ENCODE data around the gene NDUFS8. TPM values are rescaled to one million over a fixed set of nuclear protein-coding genes. Genes with fewer than 3 reads are reported as not detected.

Gene NDUFS8
- polyA plus RNA-seq, 2 donors, result 131 to 168 TPM

GRCh38 chr11:68010090-68011041 lies 20.1 kb upstream of the NDUFS8 start, which contains the start of gene ALDH3B1:
ALDH3B1 (plus strand) TSS chr11:68010327; CDS start chr11:68015298, 4,971 bp downstream.
- H3K4me1 ChIP-seq (ENCODE audit: control insufficient read depth in 2 of 2, insufficient read depth in 2 of 2, low read length in 1 of 2), result peaks cover 3 to 29% of the 10 kb centered on the region in 2 donors

DNA sequence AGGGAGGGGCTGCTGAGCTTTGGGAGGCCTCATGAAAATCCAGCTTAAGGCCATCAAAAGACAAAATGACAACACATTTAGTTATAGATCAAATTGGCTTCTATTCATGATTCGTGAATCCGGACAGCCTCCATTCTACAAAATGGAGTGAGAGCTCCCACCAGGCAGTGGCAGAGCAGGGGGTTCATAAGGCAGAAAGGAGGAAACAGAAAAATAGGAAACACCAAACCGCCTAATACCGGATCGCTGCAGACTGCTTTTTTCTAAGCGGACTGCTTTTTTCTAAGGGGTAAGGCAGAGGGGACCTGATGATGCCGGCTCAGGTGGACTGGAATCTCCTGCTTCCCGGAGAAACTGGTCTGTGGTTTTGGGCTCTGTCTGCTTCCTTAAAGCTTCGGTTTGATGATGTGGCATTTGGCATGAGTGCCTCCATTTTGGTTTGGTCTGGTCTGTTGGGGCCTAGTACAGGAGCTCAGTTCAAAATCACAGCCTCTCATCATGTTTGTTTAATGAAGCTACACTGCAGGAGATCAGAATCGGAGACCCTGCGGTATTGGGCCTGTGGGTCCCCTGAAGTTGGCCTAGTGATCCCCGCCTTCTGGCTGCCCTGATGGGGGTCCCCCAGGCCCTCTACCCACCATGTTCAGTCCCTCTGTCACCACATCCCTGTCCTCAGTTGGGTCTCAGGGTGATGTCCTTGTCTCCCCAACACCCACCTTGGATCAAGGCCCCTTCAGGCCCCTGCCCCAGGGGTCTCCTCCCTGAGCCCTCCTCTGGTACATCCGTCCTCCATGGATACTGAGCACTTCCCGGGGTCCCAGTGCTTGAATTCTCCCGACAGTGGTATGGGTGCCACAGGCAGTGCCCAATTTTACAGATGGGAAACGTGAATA lies 19.2 kb upstream of the NDUFS8 start:
- peaks cover 3 to 33% of the 10 kb centered on the region in 2 donors for H3K4me1 ChIP-seq (ENCODE audit: control insufficient read depth in 2 of 2, insufficient read depth in 2 of 2, low read length in 1 of 2)
- H3K36me3 ChIP-seq (ENCODE audit: control insufficient read depth in 2 of 2, insufficient read depth in 2 of 2, low read length in 1 of 2), result no peaks in the 10 kb centered on the region
- peak overlapping the region in 1 of 2 donors; percentile 84 for H3K27ac ChIP-seq (ENCODE audit: low read depth in 2 of 2, low read length in 1 of 2)
- WGBS, 2 donors, result 83 to 85% methylated on average over 16 of the region's 16 CpGs
- H3K9me3 ChIP-seq (ENCODE audit: control insufficient read depth in 2 of 2, insufficient read depth in 1 of 2, low read depth in 1 of 2, low read length in 1 of 2), result no peaks in the 10 kb centered on the region
- no peak overlapping the region for H3K4me3 ChIP-seq (ENCODE audit: low read depth in 1 of 2, low read length in 2 of 2)
- H3K27me3 ChIP-seq (ENCODE audit: control insufficient read depth in 1 of 2, insufficient read depth in 2 of 2, low read length in 2 of 2), result no peaks in the 10 kb centered on the region

More at GRCh38 chr11:68010090-68011041, 20.1 kb upstream of the NDUFS8 start, which contains the start of gene ALDH3B1:
- Histone ChIP-seq H3K4me3 (ENCODE audit: low read depth in 1 of 2, low read length in 2 of 2) (peak within 1 kb of the TSS in 1 of 2 donors; percentile 27), H3K9me3 (ENCODE audit: control insufficient read depth in 2 of 2, insufficient read depth in 1 of 2, low read depth in 1 of 2, low read length in 1 of 2) (no peaks in the 10 kb centered on the region), H3K27ac (ENCODE audit: low read depth in 2 of 2, low read length in 1 of 2) (peak within 1 kb of the TSS; percentile 81 to 84), H3K27me3 (ENCODE audit: control insufficient read depth in 1 of 2, insufficient read depth in 2 of 2, low read length in 2 of 2) (no peaks in the 10 kb centered on the region), H3K36me3 (ENCODE audit: control insufficient read depth in 2 of 2, insufficient read depth in 2 of 2, low read length in 1 of 2) (no peaks in the 10 kb centered on the region)
- 24 to 28% methylated on average over 33 of the region's 33 CpGs for WGBS, 2 donors

- no peaks in the 10 kb centered on the region for H3K36me3 ChIP-seq (ENCODE audit: control insufficient read depth in 2 of 2, insufficient read depth in 2 of 2, low read length in 1 of 2)
- H3K27me3 ChIP-seq (ENCODE audit: control insufficient read depth in 1 of 2, insufficient read depth in 2 of 2, low read length in 2 of 2), result no peaks in the 10 kb centered on the region
- no peaks in the 10 kb centered on the region for H3K9me3 ChIP-seq (ENCODE audit: control insufficient read depth in 2 of 2, insufficient read depth in 1 of 2, low read depth in 1 of 2, low read length in 1 of 2)
- no peak overlapping the region for H3K4me3 ChIP-seq (ENCODE audit: low read depth in 1 of 2, low read length in 2 of 2)
- H3K4me1 ChIP-seq (ENCODE audit: control insufficient read depth in 2 of 2, insufficient read depth in 2 of 2, low read length in 1 of 2), result peaks cover 3 to 42% of the 10 kb centered on the region in 2 donors
- 86% methylated on average over 17 of the region's 17 CpGs for WGBS, 2 donors
- no peak overlapping the region for H3K27ac ChIP-seq (ENCODE audit: low read depth in 2 of 2, low read length in 1 of 2)
Observed at GRCh38 chr11:68012044-68012842, 18.2 kb upstream of the NDUFS8 start.

GRCh38 chr11:68012843-68013610 lies 17.5 kb upstream of the NDUFS8 start:
- Histone ChIP-seq H3K4me1 (ENCODE audit: control insufficient read depth in 2 of 2, insufficient read depth in 2 of 2, low read length in 1 of 2) (peaks cover 3 to 46% of the 10 kb centered on the region in 2 donors), H3K27me3 (ENCODE audit: control insufficient read depth in 1 of 2, insufficient read depth in 2 of 2, low read length in 2 of 2) (no peaks in the 10 kb centered on the region), H3K4me3 (ENCODE audit: low read depth in 1 of 2, low read length in 2 of 2) (no peak overlapping the region), H3K36me3 (ENCODE audit: control insufficient read depth in 2 of 2, insufficient read depth in 2 of 2, low read length in 1 of 2) (no peaks in the 10 kb centered on the region), H3K27ac (ENCODE audit: low read depth in 2 of 2, low read length in 1 of 2) (no peak overlapping the region), H3K9me3 (ENCODE audit: control insufficient read depth in 2 of 2, insufficient read depth in 1 of 2, low read depth in 1 of 2, low read length in 1 of 2) (no peaks in the 10 kb centered on the region)
- 76 to 80% methylated on average over 16 of the region's 16 CpGs for WGBS, 2 donors

- Histone ChIP-seq H3K27ac (ENCODE audit: low read depth in 2 of 2, low read length in 1 of 2) (peak overlapping the region; percentile 12 to 84), H3K9me3 (ENCODE audit: control insufficient read depth in 2 of 2, insufficient read depth in 1 of 2, low read depth in 1 of 2, low read length in 1 of 2) (no peaks in the 10 kb centered on the region), H3K36me3 (ENCODE audit: control insufficient read depth in 2 of 2, insufficient read depth in 2 of 2, low read length in 1 of 2) (no peaks in the 10 kb centered on the region), H3K4me3 (ENCODE audit: low read depth in 1 of 2, low read length in 2 of 2) (no peak overlapping the region), H3K4me1 (ENCODE audit: control insufficient read depth in 2 of 2, insufficient read depth in 2 of 2, low read length in 1 of 2) (peaks cover 3 to 50% of the 10 kb centered on the region in 2 donors), H3K27me3 (ENCODE audit: control insufficient read depth in 1 of 2, insufficient read depth in 2 of 2, low read length in 2 of 2) (no peaks in the 10 kb centered on the region)
- WGBS, 2 donors, result 90 to 91% methylated on average over 14 of the region's 14 CpGs
Observed at GRCh38 chr11:68013611-68014156, 16.8 kb upstream of the NDUFS8 start.

DNA sequence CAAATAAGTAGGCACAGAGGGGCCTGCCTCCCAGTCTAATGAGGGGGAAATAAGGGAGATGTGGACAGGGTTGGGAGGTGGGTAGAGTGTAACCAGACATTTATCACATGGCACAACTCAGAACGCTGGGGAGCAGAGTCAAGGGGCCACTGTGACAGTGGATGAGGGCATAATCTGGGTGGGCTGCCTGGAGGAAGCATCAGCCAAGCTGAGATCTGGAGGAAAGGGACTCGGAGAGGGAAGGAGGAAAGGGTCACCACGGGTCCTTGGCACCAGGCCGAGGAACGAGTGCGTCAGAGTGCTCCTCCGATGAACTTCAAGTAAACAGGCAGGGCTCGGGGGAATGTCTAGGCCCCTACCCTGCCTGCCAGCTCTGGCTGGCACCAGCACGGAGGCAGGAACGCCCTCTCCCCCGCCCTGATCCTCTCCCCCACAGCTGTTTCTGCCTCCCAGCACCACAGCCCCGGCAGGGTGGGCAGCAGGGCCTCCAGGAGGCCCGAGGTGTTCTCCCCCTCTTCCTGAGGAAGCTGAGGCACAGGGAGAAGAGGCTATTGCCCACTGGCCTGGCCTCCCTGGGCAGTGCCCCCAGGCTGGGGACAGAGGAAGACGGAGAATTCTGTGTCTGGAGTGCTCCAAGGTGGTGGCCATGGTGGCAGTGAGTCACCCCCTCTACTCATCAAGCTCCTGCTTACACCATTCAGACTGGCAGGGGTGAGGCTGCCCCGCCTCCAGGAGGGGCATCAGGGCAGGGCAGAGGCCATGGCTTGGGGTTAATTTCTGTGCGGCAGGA lies 16.1 kb upstream of the NDUFS8 start:
- peaks cover 3 to 49% of the 10 kb centered on the region in 2 donors for H3K4me1 ChIP-seq (ENCODE audit: control insufficient read depth in 2 of 2, insufficient read depth in 2 of 2, low read length in 1 of 2)
- 23 to 56% methylated on average over 12 to 16 of the region's 16 CpGs for WGBS, 2 donors
- H3K9me3 ChIP-seq (ENCODE audit: control insufficient read depth in 2 of 2, insufficient read depth in 1 of 2, low read depth in 1 of 2, low read length in 1 of 2), result no peaks in the 10 kb centered on the region
- no peaks in the 10 kb centered on the region for H3K36me3 ChIP-seq (ENCODE audit: control insufficient read depth in 2 of 2, insufficient read depth in 2 of 2, low read length in 1 of 2)
- H3K27ac ChIP-seq (ENCODE audit: low read depth in 2 of 2, low read length in 1 of 2), result peak overlapping the region; percentile 79 to 84
- no peak overlapping the region for H3K4me3 ChIP-seq (ENCODE audit: low read depth in 1 of 2, low read length in 2 of 2)
- H3K27me3 ChIP-seq (ENCODE audit: control insufficient read depth in 1 of 2, insufficient read depth in 2 of 2, low read length in 2 of 2), result no peaks in the 10 kb centered on the region

DNA sequence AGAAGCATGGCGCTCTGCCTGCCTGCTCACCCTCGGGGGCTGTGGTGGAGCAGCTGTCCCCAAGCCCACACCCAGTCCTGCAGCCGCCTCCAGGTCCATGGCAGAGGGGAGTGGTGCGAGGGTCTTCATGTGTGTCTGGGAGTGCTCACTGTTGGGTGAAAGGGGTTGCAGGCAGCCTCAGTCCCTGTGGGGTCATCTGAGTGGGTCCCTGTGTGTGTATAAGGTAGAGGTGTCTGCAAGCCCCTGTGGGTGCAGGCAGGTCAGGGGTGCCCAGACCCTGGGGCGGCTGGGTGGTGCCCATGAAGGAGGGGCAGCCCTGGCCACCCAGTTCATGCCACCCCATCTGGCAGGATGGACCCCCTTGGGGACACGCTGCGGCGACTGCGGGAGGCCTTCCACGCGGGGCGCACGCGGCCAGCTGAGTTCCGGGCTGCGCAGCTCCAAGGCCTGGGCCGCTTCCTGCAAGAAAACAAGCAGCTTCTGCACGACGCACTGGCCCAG lies 15.5 kb upstream of the NDUFS8 start:
- WGBS, 2 donors, result 87 to 91% methylated on average over 19 of the region's 19 CpGs
- H3K27ac ChIP-seq (ENCODE audit: low read depth in 2 of 2, low read length in 1 of 2), result peak overlapping the region; percentile 39 to 84

DNA sequence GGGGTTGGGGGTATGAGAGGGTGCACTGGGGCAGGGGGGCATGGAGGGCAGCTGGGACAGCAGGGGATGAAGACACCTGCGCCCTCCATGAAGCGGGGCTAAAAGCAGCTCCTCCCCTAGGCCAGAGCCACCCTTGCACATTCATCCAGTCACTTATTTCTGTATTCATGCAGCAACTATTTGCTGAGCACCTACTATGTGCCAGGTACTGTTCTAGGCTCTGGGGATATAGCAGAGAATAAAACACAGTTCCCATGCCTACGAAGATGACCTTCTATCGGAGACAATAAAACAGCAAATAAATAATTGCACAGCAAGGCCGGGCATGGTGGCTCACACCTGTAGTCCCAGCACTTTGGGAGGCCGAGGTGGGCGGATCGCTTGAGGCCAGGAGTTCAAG lies 15.0 kb upstream of the NDUFS8 start:
- Histone ChIP-seq H3K27ac (ENCODE audit: low read depth in 2 of 2, low read length in 1 of 2) (no peak overlapping the region), H3K9me3 (ENCODE audit: control insufficient read depth in 2 of 2, insufficient read depth in 1 of 2, low read depth in 1 of 2, low read length in 1 of 2) (no peaks in the 10 kb centered on the region), H3K4me3 (ENCODE audit: low read depth in 1 of 2, low read length in 2 of 2) (no peak overlapping the region), H3K36me3 (ENCODE audit: control insufficient read depth in 2 of 2, insufficient read depth in 2 of 2, low read length in 1 of 2) (no peaks in the 10 kb centered on the region), H3K27me3 (ENCODE audit: control insufficient read depth in 1 of 2, insufficient read depth in 2 of 2, low read length in 2 of 2) (no peaks in the 10 kb centered on the region), H3K4me1 (ENCODE audit: control insufficient read depth in 2 of 2, insufficient read depth in 2 of 2, low read length in 1 of 2) (peaks cover 3 to 52% of the 10 kb centered on the region in 2 donors)
- WGBS, 2 donors, result 97 to 99% methylated on average over 8 of the region's 8 CpGs

More for the DNA sequence above, 15.5 kb upstream of the NDUFS8 start:
- Histone ChIP-seq H3K4me1 (ENCODE audit: control insufficient read depth in 2 of 2, insufficient read depth in 2 of 2, low read length in 1 of 2) (peaks cover 3 to 54% of the 10 kb centered on the region in 2 donors), H3K36me3 (ENCODE audit: control insufficient read depth in 2 of 2, insufficient read depth in 2 of 2, low read length in 1 of 2) (no peaks in the 10 kb centered on the region), H3K27me3 (ENCODE audit: control insufficient read depth in 1 of 2, insufficient read depth in 2 of 2, low read length in 2 of 2) (no peaks in the 10 kb centered on the region), H3K4me3 (ENCODE audit: low read depth in 1 of 2, low read length in 2 of 2) (no peak overlapping the region), H3K9me3 (ENCODE audit: control insufficient read depth in 2 of 2, insufficient read depth in 1 of 2, low read depth in 1 of 2, low read length in 1 of 2) (no peaks in the 10 kb centered on the region)
